OCI-LY3 (cell line): ENCODE results near the gene ADD1.

ENCODE experiments used
- H2AFZ ChIP-seq: fragments of 200-600, 300-600 bp; shearing (Covaris generic); 2 replicates; pipeline ENCODE4 v1.6.0; 2014; ENCODE audit warnings: antibody characterized with exemption, low read depth, low read length
- H3K27ac ChIP-seq: fragments of 200-600, 300-600 bp; sonication (generic); 2 replicates; pipeline ENCODE4 v1.5.1; 2014; ENCODE audit warnings: mild to moderate bottlenecking, low read length, moderate library complexity, mixed read lengths
- H3K27me3 ChIP-seq: fragments of 200-600, 300-600 bp; sonication (generic); 2 replicates; pipeline ENCODE4 v1.6.1; 2014; ENCODE audit warnings: low read depth, low read length, mixed read lengths
- H3K36me3 ChIP-seq: fragments of 200-600, 300-600 bp; sonication (generic); replicated peaks from 2 replicates; pipeline ENCODE3; 2014; ENCODE audit warnings: low read depth, low read length, mixed read lengths
- H3K4me1 ChIP-seq: fragments of 300-600, 200-600 bp; sonication (generic); 2 replicates; pipeline ENCODE4 v1.6.1; 2014; ENCODE audit warnings: low read length, mixed read lengths
- H3K4me2 ChIP-seq: fragments of 200-600, 300-600 bp; sonication (generic); 2 replicates; pipeline ENCODE4 v1.6.1; 2014; ENCODE audit warnings: low read length, mixed read lengths
- H3K4me3 ChIP-seq: fragments of 300-600, 200-600 bp; sonication (generic); 2 replicates; pipeline ENCODE4 v1.5.1; 2014; ENCODE audit warnings: antibody characterized with exemption, mild to moderate bottlenecking, low read length, moderate library complexity
- H3K79me2 ChIP-seq: fragments of 300-600, 200-600 bp; shearing (Covaris generic); 2 replicates; pipeline ENCODE4 v1.6.1; 2014; ENCODE audit warnings: mild to moderate bottlenecking, low read length, mixed read lengths
- H3K9ac ChIP-seq: fragments of 300-600, 200-600 bp; shearing (Covaris generic); 2 replicates; pipeline ENCODE4 v1.6.0; 2014; ENCODE audit warnings: mild to moderate bottlenecking, low read length, moderate library complexity
- H3K9me3 ChIP-seq: fragments of 200-600, 300-600 bp; shearing (Covaris generic); 2 replicates; pipeline ENCODE4 v1.6.1; 2014; ENCODE audit warnings: low read length, mixed read lengths; ENCODE audit not compliant: insufficient read depth
- H4K20me1 ChIP-seq: fragments of 200-600, 300-600 bp; sonication (generic); 2 replicates; pipeline ENCODE4 v1.6.1; 2016; ENCODE audit warnings: low read length, mixed read lengths; ENCODE audit not compliant: insufficient read depth
- CTCF ChIP-seq: fragments of 200-600, 300-600 bp; sonication (generic); IDR thresholded peaks from 2 replicates; pipeline ENCODE4 v1.5.1; 2014; ENCODE audit warnings: antibody characterized with exemption, low read length, low read depth
- EZH2phosphoT487 ChIP-seq: fragments of 200-600 bp; shearing (Covaris generic); IDR thresholded peaks from 2 replicates; pipeline ENCODE4 v1.6.1; 2018; ENCODE audit warnings: antibody characterized with exemption, mixed run types, low read depth

The ADD1 gene

GRCh38 chr4:2843263-2843940, at the start of gene ADD1:
TSS of gene ADD1 (plus strand) at chr4:2843844. CDS start at chr4:2875916, 32,072 bp downstream.
- Histone ChIP-seq H3K36me3 (no peaks in the 10 kb centered on the region), H4K20me1 (peaks cover 22% of the 10 kb centered on the region), H3K27ac (peak within 1 kb of the TSS; percentile 56), H2AFZ (peak within 1 kb of the TSS; percentile 84), H3K79me2 (peaks cover 44% of the 10 kb centered on the region), H3K4me1 (peaks cover 41% of the 10 kb centered on the region), H3K4me2 (peak within 1 kb of the TSS; percentile 97), H3K9me3 (no peaks in the 10 kb centered on the region), H3K4me3 (peak within 1 kb of the TSS; percentile 99), H3K27me3 (no peaks in the 10 kb centered on the region), H3K9ac (peak within 1 kb of the TSS; percentile 88)
- TF ChIP-seq EZH2phosphoT487 (no peak), CTCF (no peak)

GRCh38 chr4:2794486-2795299, 49.0 kb upstream of the ADD1 start:
- no peaks in the 10 kb centered on the region for H3K79me2 ChIP-seq
- peak overlapping the region; percentile 22; the same call in 1 of the 2 replicates for H3K27ac ChIP-seq
- peaks cover 52% of the 10 kb centered on the region for H3K4me1 ChIP-seq
- H4K20me1 ChIP-seq, result no peaks in the 10 kb centered on the region
- H3K9ac ChIP-seq, result peak overlapping the region; percentile 35; the same call in 1 of the 2 replicates
- H3K4me2 ChIP-seq, result peak overlapping the region; percentile 61
- H3K9me3 ChIP-seq, result no peaks in the 10 kb centered on the region
- no peak for TF ChIP-seq EZH2phosphoT487
- no peak for TF ChIP-seq CTCF
- peak overlapping the region; percentile 70; the same call in 1 of the 2 replicates for H3K4me3 ChIP-seq
- H3K36me3 ChIP-seq, result no peaks in the 10 kb centered on the region
- no peaks in the 10 kb centered on the region for H3K27me3 ChIP-seq
- no peak overlapping the region; the same call in 1 of the 2 replicates for H2AFZ ChIP-seq

- Histone ChIP-seq H3K27ac (peak overlapping the region; percentile 22; the same call in 1 of the 2 replicates), H3K9ac (peak overlapping the region; percentile 35; the same call in 1 of the 2 replicates)
These were observed 48.2 kb upstream of the ADD1 start for GRCh38 chr4:2795300-2795892.

More at GRCh38 chr4:2795300-2795892, 48.2 kb upstream of the ADD1 start:
- Histone ChIP-seq H3K4me3 (peak overlapping the region; percentile 55; the same call in 1 of the 2 replicates), H3K9me3 (no peaks in the 10 kb centered on the region), H3K4me1 (peaks cover 59% of the 10 kb centered on the region), H3K36me3 (no peaks in the 10 kb centered on the region), H3K27me3 (no peaks in the 10 kb centered on the region), H3K4me2 (peak overlapping the region; percentile 61), H3K79me2 (no peaks in the 10 kb centered on the region), H2AFZ (no peak overlapping the region), H4K20me1 (no peaks in the 10 kb centered on the region)
- TF ChIP-seq CTCF, result no peak
- no peak for TF ChIP-seq EZH2phosphoT487
